ENCODE data around the gene LMO4. TPM values are rescaled to one million over a fixed set of nuclear protein-coding genes. Genes with fewer than 3 reads are reported as not detected.
A peak's percentile ranks its signal among the peaks of the same experiment; 100 is the strongest.

The LMO4 gene
- total and polyA plus RNA-seq, 2 of the 13 experiments (the other 11 are each of a cell fraction or from before 2014, with no cell fraction given) = 19.3 to 49.9 TPM

- CTCF ChIA-PET (ENCODE audit: low intra/inter-chr PET ratio, low total read pairs) = no interaction called here
- peak; percentile 27 for ATAC-seq
- Histone ChIP-seq H3K79me2 (ENCODE audit: insufficient read depth, low read length) (peaks cover 12% of the 10 kb centered on the region), H3K9ac (ENCODE audit: insufficient read depth, low read depth, low read length) (peak overlapping the region; percentile 74), H2AFZ (ENCODE audit: low read length) (no peak overlapping the region), H3K4me1 (ENCODE audit: insufficient read depth, low read length) (peaks cover 33% of the 10 kb centered on the region), H3K4me2 (ENCODE audit: low read depth, low read length) (peak overlapping the region; percentile 94), H4K20me1 (ENCODE audit: insufficient read depth, low read length) (peaks cover 10% of the 10 kb centered on the region; the same call in 1 of the 2 replicates), H3K4me3 (replicated peaks in 1 of 3; ENCODE audit: insufficient read depth in 1 of 3, low read depth in 2 of 3, low read length in 3 of 3) (peak overlapping the region; percentile 80 to 96 (median 87)), H3K27ac (ENCODE audit: extremely low read length, insufficient read depth, low read length) (peak overlapping the region; percentile 87), H3K27me3 (ENCODE audit: control insufficient read depth in 1 of 2, insufficient read depth in 2 of 2, low read length in 2 of 2) (peaks cover 0 to 6% of the 10 kb centered on the region in 2 experiments; a peak in 2 of 5 replicates), H3K36me3 (replicated peaks in 1 of 2; ENCODE audit: control insufficient read depth in 1 of 2, insufficient read depth in 2 of 2, low read length in 2 of 2) (no peaks in the 10 kb centered on the region; a peak in 1 of 5 replicates), H3K9me3 (ENCODE audit: low read length) (no peaks in the 10 kb centered on the region)
- in situ Hi-C loops (cut with HindIII; ENCODE audit: extremely low pct_ligation_motif_present, low pct_unique_long_range_greater_than_20kb) (loop anchor here (10.0 to 25.0 kb wide), 2 partner anchors 466 to 633 kb away; no protein-coding TSS in a partner anchor), intact Hi-C loops (cut with micrococcal nuclease; ENCODE audit: unreplicated experiment) (loop anchor here (5.0 kb wide), 2 partner anchors 102 to 1747 kb away; partner anchors contain the start of gene CCN1)
- under 1% methylated on average over 33 of the region's 35 CpGs for WGBS (ENCODE audit: low lambda C conversion rate)
- no peak for FAIRE-seq
- POLR2A ChIA-PET = interaction anchor here (0.6 to 1.9 kb wide), 9 partner anchors 17 to 852 kb away, joined by 3 to 11 read pairs (median 4); no protein-coding TSS in a partner anchor
- peak; percentile 54 for DNase-seq (ENCODE audit: low spot score)
- BruUV-seq (replicated peaks) = no TSS peak
- 0 out of 2 replicates have a peak, but pooled peaks have one; percentile 30 for TF ChIP-seq FOXP4 (CRISPR knock-in tag; IDR thresholded peaks at IDR 0.05)
- 0 out of 2 replicates have a peak, but pooled peaks have one; percentile 6 for TF ChIP-seq ZBTB25 (CRISPR knock-in tag; IDR thresholded peaks at IDR 0.05)
- TF ChIP-seq SAP130 (CRISPR knock-in tag; IDR thresholded peaks at IDR 0.05; ENCODE audit: low read depth) = peak; percentile 25
- no peak for TF ChIP-seq ZNF136 (CRISPR knock-in tag; IDR thresholded peaks at IDR 0.05; ENCODE audit: low read depth)
- TF ChIP-seq RBFOX2 (IDR thresholded peaks at IDR 0.05; ENCODE audit: low read depth, low read length) = 0 out of 2 replicates have a peak, but pooled peaks have one; percentile 1
- peak; percentile 31 for TF ChIP-seq PATZ1 (CRISPR knock-in tag; IDR thresholded peaks at IDR 0.05)
- no peak for TF ChIP-seq ATM (IDR thresholded peaks at IDR 0.05; ENCODE audit: borderline replicate concordance)
- TF ChIP-seq MXD3 (CRISPR knock-in tag; IDR thresholded peaks at IDR 0.05) = no peak
- no peak for TF ChIP-seq SP2 (CRISPR knock-in tag; IDR thresholded peaks at IDR 0.05)
- TF ChIP-seq YEATS4 (CRISPR knock-in tag; IDR thresholded peaks at IDR 0.05; ENCODE audit: borderline replicate concordance) = 0 out of 2 replicates have a peak, but pooled peaks have one; percentile 11
- TF ChIP-seq HNRNPUL1 (IDR thresholded peaks at IDR 0.05; ENCODE audit: low read depth, low read length) = no peak
- no peak for TF ChIP-seq ZNF441 (CRISPR knock-in tag; IDR thresholded peaks at IDR 0.05; ENCODE audit: borderline replicate concordance)
- peak in 1 of 2 experiments; percentile 2; a peak in 1 of 4 replicates for TF ChIP-seq POLR2A (IDR thresholded peaks at IDR 0.05; ENCODE audit: insufficient read depth in 1 of 2, low read depth in 2 of 2, low read length in 2 of 2)
- TF ChIP-seq HMGXB3 (CRISPR knock-in tag; IDR thresholded peaks at IDR 0.05; ENCODE audit: borderline replicate concordance) = 0 out of 2 replicates have a peak, but pooled peaks have one; percentile 26
These were observed 408 bp downstream of the LMO4 start for GRCh38 chr1:87329051-87329525.
